ENCODE results near the gene NISCH. TPM values are rescaled to one million over a fixed set of nuclear protein-coding genes. Genes with fewer than 3 reads are reported as not detected.
A peak's percentile ranks its signal among the peaks of the same experiment; 100 is the strongest.

The NISCH gene
- total and polyA plus RNA-seq, 3 donors from 2014 or later, result 166 to 327 (median 315) TPM

DNA sequence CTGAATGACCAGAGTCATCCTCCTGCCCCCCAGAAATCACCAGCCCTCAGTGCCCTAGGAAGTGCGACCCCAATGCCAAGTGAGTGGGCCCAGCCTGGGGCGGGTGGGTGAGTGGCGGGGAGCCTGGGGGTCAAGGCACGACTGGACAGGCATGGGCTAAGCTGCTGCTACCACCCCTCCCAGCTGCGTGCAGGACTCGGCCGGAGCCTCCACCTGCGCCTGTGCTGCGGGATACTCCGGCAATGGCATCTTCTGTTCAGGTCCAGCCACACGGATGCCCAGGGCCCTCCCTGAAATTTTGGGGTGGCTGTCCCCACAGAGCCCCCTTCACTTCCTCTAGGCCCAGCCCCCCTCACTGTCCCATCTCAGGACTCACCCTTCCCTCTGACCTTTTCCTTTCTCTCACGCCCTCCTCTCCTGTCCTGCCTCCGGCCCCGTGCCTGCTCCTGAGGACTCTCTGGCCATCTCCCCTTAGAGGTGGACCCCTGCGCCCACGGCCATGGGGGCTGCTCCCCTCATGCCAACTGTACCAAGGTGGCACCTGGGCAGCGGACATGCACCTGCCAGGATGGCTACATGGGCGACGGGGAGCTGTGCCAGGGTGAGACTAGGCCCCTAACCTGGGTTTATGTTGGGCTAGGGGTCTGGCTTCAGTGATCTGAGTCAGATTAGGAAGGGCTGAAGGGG, 61.2 kb downstream of the NISCH start:
- Histone ChIP-seq H3K9me3 (no peaks in the 10 kb centered on the region), H3K4me1 (no peaks in the 10 kb centered on the region), H3K27me3 (no peaks in the 10 kb centered on the region), H3K27ac (no peak overlapping the region), H3K4me3 (no peak overlapping the region), H3K36me3 (ENCODE audit: low read depth, missing control alignments) (no peaks in the 10 kb centered on the region)
- intact Hi-C loops (cut with DNase I; ENCODE audit: low total_unique reads), result no loop called here
- TF ChIP-seq, protein P1, sequence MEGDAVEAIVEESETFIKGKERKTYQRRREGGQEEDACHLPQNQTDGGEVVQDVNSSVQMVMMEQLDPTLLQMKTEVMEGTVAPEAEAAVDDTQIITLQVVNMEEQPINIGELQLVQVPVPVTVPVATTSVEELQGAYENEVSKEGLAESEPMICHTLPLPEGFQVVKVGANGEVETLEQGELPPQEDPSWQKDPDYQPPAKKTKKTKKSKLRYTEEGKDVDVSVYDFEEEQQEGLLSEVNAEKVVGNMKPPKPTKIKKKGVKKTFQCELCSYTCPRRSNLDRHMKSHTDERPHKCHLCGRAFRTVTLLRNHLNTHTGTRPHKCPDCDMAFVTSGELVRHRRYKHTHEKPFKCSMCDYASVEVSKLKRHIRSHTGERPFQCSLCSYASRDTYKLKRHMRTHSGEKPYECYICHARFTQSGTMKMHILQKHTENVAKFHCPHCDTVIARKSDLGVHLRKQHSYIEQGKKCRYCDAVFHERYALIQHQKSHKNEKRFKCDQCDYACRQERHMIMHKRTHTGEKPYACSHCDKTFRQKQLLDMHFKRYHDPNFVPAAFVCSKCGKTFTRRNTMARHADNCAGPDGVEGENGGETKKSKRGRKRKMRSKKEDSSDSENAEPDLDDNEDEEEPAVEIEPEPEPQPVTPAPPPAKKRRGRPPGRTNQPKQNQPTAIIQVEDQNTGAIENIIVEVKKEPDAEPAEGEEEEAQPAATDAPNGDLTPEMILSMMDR (IDR thresholded peaks at IDR 0.05), result no peak
- TF ChIP-seq POLR2A (IDR thresholded peaks at IDR 0.05), result no peak
- no peak for DNase-seq
- 96 to 97% methylated on average over 13 to 19 of the region's 19 CpGs for WGBS, 2 donors

DNA sequence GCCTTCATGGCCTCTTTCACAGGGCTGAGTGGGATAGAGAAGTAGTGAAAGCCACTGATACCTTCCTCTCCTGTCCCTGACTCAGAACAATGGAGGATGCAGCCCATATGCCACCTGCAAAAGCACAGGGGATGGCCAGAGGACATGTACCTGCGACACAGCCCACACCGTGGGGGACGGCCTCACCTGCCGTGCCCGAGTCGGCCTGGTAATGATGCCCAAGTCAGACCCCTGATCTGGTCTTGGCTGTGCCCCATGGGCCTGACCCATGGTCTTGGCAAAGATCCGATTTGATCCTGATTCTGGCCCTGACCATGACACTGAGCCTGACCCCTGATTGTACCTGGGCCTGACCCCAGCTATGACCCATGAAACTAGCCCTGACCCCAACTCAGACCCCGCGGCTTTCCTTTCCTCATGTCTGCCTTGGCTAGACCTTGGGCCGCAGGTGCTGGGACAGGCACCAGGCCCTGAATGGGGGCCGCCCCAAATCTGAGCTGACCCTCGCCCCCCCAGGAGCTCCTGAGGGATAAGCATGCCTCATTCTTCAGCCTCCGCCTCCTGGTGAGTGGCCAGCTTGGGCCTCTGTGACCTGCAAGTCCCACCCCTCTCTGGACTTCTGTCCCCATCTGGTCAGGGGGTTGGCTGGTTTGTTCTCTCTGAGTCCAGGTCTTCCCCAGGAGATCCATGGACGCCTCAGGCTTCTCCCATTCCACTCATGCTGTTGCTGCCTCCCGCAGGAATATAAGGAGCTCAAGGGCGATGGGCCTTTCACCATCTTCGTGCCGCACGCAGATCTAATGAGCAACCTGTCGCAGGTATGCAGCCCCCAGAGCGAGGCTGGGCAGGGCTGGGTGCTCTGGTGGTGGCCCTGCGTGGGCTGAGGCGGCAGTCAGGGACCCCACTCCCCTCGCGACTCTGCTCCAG, 62.7 kb downstream of the NISCH start:
- H3K27ac ChIP-seq, result no peak overlapping the region
- no peak for DNase-seq
- no peaks in the 10 kb centered on the region for H3K4me1 ChIP-seq
- TF ChIP-seq POLR2A (IDR thresholded peaks at IDR 0.05), result no peak
- TF ChIP-seq, protein P1 (IDR thresholded peaks at IDR 0.05), result no peak
- no peaks in the 10 kb centered on the region for H3K9me3 ChIP-seq
- intact Hi-C loops (cut with DNase I; ENCODE audit: low total_unique reads), result no loop called here
- H3K27me3 ChIP-seq, result no peaks in the 10 kb centered on the region
- WGBS, 2 donors, result 70 to 100% methylated on average over 6 to 25 of the region's 25 CpGs
- peak overlapping the region in 1 of 2 donors; percentile 35 for H3K4me3 ChIP-seq
- no peaks in the 10 kb centered on the region for H3K36me3 ChIP-seq (ENCODE audit: low read depth, missing control alignments)

DNA sequence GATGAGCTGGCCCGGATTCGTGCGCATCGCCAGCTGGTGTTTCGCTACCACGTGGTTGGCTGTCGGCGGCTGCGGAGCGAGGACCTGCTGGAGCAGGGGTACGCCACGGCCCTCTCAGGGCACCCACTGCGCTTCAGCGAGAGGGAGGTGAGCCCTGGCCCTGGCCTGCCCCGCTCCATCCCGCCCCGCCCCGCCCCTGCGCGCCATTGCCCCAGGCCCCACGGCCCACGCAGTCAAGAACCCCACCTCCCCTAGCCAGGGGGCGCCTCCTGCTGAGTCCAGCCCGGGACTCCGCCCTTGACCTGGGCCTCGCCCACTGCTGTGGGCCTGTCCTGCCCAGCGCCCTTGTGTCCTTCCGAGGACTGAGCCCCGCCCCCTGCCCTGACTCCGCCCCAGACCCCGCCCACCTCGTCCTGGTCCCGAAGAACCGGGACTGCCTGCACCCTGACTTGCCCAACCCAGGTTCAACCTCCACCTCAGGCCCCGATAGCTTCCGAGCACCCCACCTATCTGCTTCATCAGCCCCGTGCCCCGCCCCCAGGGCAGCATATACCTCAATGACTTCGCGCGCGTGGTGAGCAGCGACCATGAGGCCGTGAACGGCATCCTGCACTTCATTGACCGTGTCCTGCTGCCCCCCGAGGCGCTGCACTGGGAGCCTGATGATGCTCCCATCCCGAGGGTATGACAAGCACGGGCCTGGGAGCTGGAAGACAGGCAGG, 63.5 kb downstream of the NISCH start:
- Histone ChIP-seq H3K27me3 (no peaks in the 10 kb centered on the region), H3K27ac (no peak overlapping the region), H3K9me3 (no peaks in the 10 kb centered on the region), H3K4me1 (no peaks in the 10 kb centered on the region), H3K36me3 (ENCODE audit: low read depth, missing control alignments) (no peaks in the 10 kb centered on the region), H3K4me3 (peak overlapping the region in 1 of 2 donors; percentile 35)
- intact Hi-C loops (cut with DNase I; ENCODE audit: low total_unique reads), result no loop called here
- TF ChIP-seq, protein P1 (IDR thresholded peaks at IDR 0.05), result no peak
- no peak for TF ChIP-seq POLR2A (IDR thresholded peaks at IDR 0.05)
- 35 to 53% methylated on average over 16 to 49 of the region's 50 CpGs for WGBS, 2 donors
- DNase-seq, result no peak

DNA sequence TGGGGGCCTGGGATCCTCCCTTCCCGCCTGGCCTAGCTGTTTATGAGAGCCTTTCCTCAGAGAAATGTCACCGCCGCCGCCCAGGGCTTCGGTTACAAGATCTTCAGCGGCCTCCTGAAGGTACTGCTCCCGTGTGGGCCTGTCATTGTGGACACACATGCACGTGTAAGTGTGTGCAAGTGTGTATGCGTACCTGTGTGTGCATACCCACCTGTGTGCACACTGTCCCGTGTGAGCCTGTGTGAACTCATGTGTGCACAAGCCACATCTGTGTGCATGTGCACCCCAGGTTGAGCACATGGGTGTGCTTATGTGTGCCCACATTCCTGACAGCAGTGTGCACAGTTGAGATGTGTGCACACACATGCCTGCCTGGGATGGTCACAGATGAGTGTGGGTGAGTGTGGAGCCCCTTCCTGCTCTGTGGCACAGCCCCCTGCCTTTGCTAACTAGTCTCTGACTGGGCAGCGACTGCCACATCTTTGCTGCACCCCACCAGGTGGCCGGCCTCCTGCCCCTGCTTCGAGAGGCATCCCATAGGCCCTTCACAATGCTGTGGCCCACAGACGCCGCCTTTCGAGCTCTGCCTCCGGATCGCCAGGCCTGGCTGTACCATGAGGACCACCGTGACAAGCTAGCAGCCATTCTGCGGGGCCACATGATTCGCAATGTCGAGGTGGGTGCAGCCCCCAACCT, 64.2 kb downstream of the NISCH start:
- Histone ChIP-seq H3K4me3 (peak overlapping the region in 1 of 2 donors; percentile 35), H3K27me3 (no peaks in the 10 kb centered on the region), H3K4me1 (no peaks in the 10 kb centered on the region), H3K27ac (no peak overlapping the region), H3K36me3 (ENCODE audit: low read depth, missing control alignments) (no peaks in the 10 kb centered on the region), H3K9me3 (no peaks in the 10 kb centered on the region)
- TF ChIP-seq, protein P1 (IDR thresholded peaks at IDR 0.05), result no peak
- TF ChIP-seq POLR2A (IDR thresholded peaks at IDR 0.05), result no peak
- no peak for DNase-seq
- intact Hi-C loops (cut with DNase I; ENCODE audit: low total_unique reads), result no loop called here
- 87 to 89% methylated on average over 9 to 22 of the region's 22 CpGs for WGBS, 2 donors

All from testis (tissue), 3 donors.